Aorta (tissue), 5 donors: ENCODE data around the gene DNMT3A. TPM values are rescaled to one million over a fixed set of nuclear protein-coding genes. Genes with fewer than 3 reads are reported as not detected.

Experiments
- ATAC-seq: fragments of 200-7000 bp; cut with Tn5 transposase; one replicate; pipeline ENCODE4 v1.9.1; 2022; ENCODE audit warnings: moderate library complexity; ENCODE audit not compliant: low FRiP score
- DNase-seq, 2 donors: peaks; one replicate each; pipeline ENCODE4 v3.0.0-alpha.2; 2020
- H3K27ac ChIP-seq, 2 donors: one replicate each; pipeline ENCODE4 v1.5.1; 2013; ENCODE audit warnings: low read length in 2 of 2, mild to moderate bottlenecking in 2 of 2, moderate library complexity in 2 of 2, control low read depth in 1 of 2, inconsistent platforms in 1 of 2, low read depth in 1 of 2
- H3K27me3 ChIP-seq, 2 donors: one replicate each; pipeline ENCODE4 v1.6.1; 2013; ENCODE audit warnings: control low read depth in 1 of 2, low read length in 1 of 2, mild to moderate bottlenecking in 1 of 2, moderate library complexity in 1 of 2; ENCODE audit not compliant: insufficient read depth in 2 of 2, control insufficient read depth in 1 of 2
- H3K36me3 ChIP-seq, 2 donors: one replicate each; pipeline ENCODE4 v1.6.1; 2013; ENCODE audit warnings: control low read depth in 1 of 2, low read length in 1 of 2, mild to moderate bottlenecking in 1 of 2; ENCODE audit not compliant: insufficient read depth in 2 of 2, control insufficient read depth in 1 of 2
- H3K4me1 ChIP-seq, 2 donors: one replicate each; pipeline ENCODE4 v1.6.1; 2013; ENCODE audit warnings: low read length in 2 of 2, control low read depth in 1 of 2, mild to moderate bottlenecking in 1 of 2, moderate library complexity in 1 of 2; ENCODE audit not compliant: insufficient read depth in 2 of 2, control insufficient read depth in 1 of 2
- H3K4me3 ChIP-seq, 2 donors: one replicate each; pipeline ENCODE4 v1.5.1; 2013; ENCODE audit warnings: low read length in 2 of 2, control low read depth in 1 of 2, mild to moderate bottlenecking in 1 of 2
- H3K9me3 ChIP-seq: one replicate; pipeline ENCODE4 v1.6.1; 2013; ENCODE audit warnings: mild to moderate bottlenecking, low read length; ENCODE audit not compliant: control insufficient read depth
- WGBS, 2 donors: extraction: QIAGEN DNeasy Blood & Tissue Kit; methylation state at CpG; one replicate each; pipeline ENCODE4 v1.1.7; 2013; 5-methylcytosine and 5-hydroxymethylcytosine counted together
- intact Hi-C, 2 donors: fragments of 100-400 bp; cut with DNase I; formaldehyde crosslinking; loops; one replicate each; pipeline versions ENCODE4 v1.14.2 to v1.15.0; 2022
- polyA plus RNA-seq, 2 donors: library from polyadenylated mRNA; stranded (reverse); fragments of 200-250 nt; gene quantifications; one replicate each; pipeline ENCODE4 v1.2.3, GENCODE V29; 2013
- total RNA-seq, 2 donors: library from RNA; stranded (reverse); fragmentation: NEBNext Ultra II Directional; extraction: Animal tissue kit (Norgen Biotek cat#: 25700); gene quantifications; one replicate each; pipeline ENCODE4 v1.2.1, GENCODE V29; 2021
- donor health status: healthy with polysubstance abuse.
- donor health status: Bipolar disorder and iron deficiency.
- donor health status: DM: no; HTN: no; CAD: no.
- donor health status: DM: no; HTN: no; CAD: no.
- donor health status: DM: yes; HTN: yes; CAD: no.

DNMT3A gene
- total and polyA plus RNA-seq, 4 donors: 9.4 to 48.2 (median 22.0) TPM

- Histone ChIP-seq H3K4me1 (peaks cover 0 to 3% of the 10 kb centered on the region in 2 donors), H3K27me3 (no peaks in the 10 kb centered on the region), H3K9me3 (no peaks in the 10 kb centered on the region), H3K4me3 (no peak overlapping the region), H3K27ac (no peak overlapping the region), H3K36me3 (no peaks in the 10 kb centered on the region)
- 90 to 93% methylated on average over 15 of the region's 15 CpGs for WGBS, 2 donors
- intact Hi-C loops: no loop called here
- ATAC-seq (no peak), DNase-seq (no peak)
Observed at GRCh38 chr2:25304321-25304720, 37.4 kb downstream of the DNMT3A start.

GRCh38 chr2:25303633-25304236, 38.0 kb downstream of the DNMT3A start:
- H3K9me3 ChIP-seq: no peaks in the 10 kb centered on the region
- H3K27ac ChIP-seq: no peak overlapping the region
- no peak for ATAC-seq
- H3K27me3 ChIP-seq: no peaks in the 10 kb centered on the region
- DNase-seq: no peak
- intact Hi-C loops: no loop called here
- H3K4me1 ChIP-seq: peaks cover 0 to 3% of the 10 kb centered on the region in 2 donors
- no peak overlapping the region for H3K4me3 ChIP-seq
- no peaks in the 10 kb centered on the region for H3K36me3 ChIP-seq
- 82 to 91% methylated on average over 21 of the region's 21 CpGs for WGBS, 2 donors

- no peaks in the 10 kb centered on the region for H3K9me3 ChIP-seq
- H3K4me3 ChIP-seq: no peak overlapping the region
- peaks cover 0 to 3% of the 10 kb centered on the region in 2 donors for H3K4me1 ChIP-seq
- no peaks in the 10 kb centered on the region for H3K36me3 ChIP-seq
- no peak overlapping the region for H3K27ac ChIP-seq
- H3K27me3 ChIP-seq: no peaks in the 10 kb centered on the region
- intact Hi-C loops: no loop called here
- ATAC-seq (no peak), DNase-seq (no peak)
- WGBS, 2 donors: 86 to 87% methylated on average over 9 of the region's 9 CpGs
Observed at GRCh38 chr2:25302758-25303375, 38.9 kb downstream of the DNMT3A start.

GRCh38 chr2:25301453-25302352, 40.0 kb downstream of the DNMT3A start:
- Histone ChIP-seq H3K9me3 (no peaks in the 10 kb centered on the region), H3K4me1 (no peaks in the 10 kb centered on the region), H3K4me3 (no peak overlapping the region), H3K27ac (no peak overlapping the region), H3K36me3 (no peaks in the 10 kb centered on the region), H3K27me3 (no peaks in the 10 kb centered on the region)
- intact Hi-C loops: no loop called here
- WGBS, 2 donors: 64% methylated on average over 8 of the region's 8 CpGs
- no peak for ATAC-seq
- no peak for DNase-seq

- no peak overlapping the region for H3K27ac ChIP-seq
- H3K27me3 ChIP-seq: no peaks in the 10 kb centered on the region
- no peaks in the 10 kb centered on the region for H3K9me3 ChIP-seq
- DNase-seq (no peak), ATAC-seq (no peak)
- intact Hi-C loops: no loop called here
- WGBS, 2 donors: 88 to 91% methylated on average over 12 of the region's 12 CpGs
- no peaks in the 10 kb centered on the region for H3K4me1 ChIP-seq
- H3K36me3 ChIP-seq: no peaks in the 10 kb centered on the region
- no peak overlapping the region for H3K4me3 ChIP-seq
Observed at GRCh38 chr2:25300001-25300400, 41.7 kb downstream of the DNMT3A start.

- no peak for DNase-seq
- WGBS, 2 donors: 87 to 90% methylated on average over 7 of the region's 7 CpGs
- Histone ChIP-seq H3K27me3 (no peaks in the 10 kb centered on the region), H3K4me3 (no peak overlapping the region), H3K4me1 (no peaks in the 10 kb centered on the region), H3K27ac (no peak overlapping the region), H3K36me3 (no peaks in the 10 kb centered on the region), H3K9me3 (no peaks in the 10 kb centered on the region)
- intact Hi-C loops: loop anchor here in 1 of 2 donors (10.0 kb wide), 1 partner anchor 226 kb away; no protein-coding TSS in a partner anchor
- no peak for ATAC-seq
Observed at GRCh38 chr2:25298776-25299431, 42.8 kb downstream of the DNMT3A start.

- DNase-seq (no peak), ATAC-seq (no peak)
- Histone ChIP-seq H3K4me3 (no peak overlapping the region), H3K4me1 (no peaks in the 10 kb centered on the region), H3K27me3 (no peaks in the 10 kb centered on the region), H3K27ac (no peak overlapping the region), H3K9me3 (no peaks in the 10 kb centered on the region), H3K36me3 (no peaks in the 10 kb centered on the region)
- intact Hi-C loops: loop anchor here in 1 of 2 donors (10.0 kb wide), 1 partner anchor 227 kb away; no protein-coding TSS in a partner anchor
- 55 to 68% methylated on average over 7 of the region's 7 CpGs for WGBS, 2 donors
Observed at GRCh38 chr2:25297738-25298137, 44.0 kb downstream of the DNMT3A start.

- H3K9me3 ChIP-seq: no peaks in the 10 kb centered on the region
- H3K4me3 ChIP-seq: no peak overlapping the region
- DNase-seq (no peak), ATAC-seq (no peak)
- H3K27ac ChIP-seq: peak overlapping the region in 1 of 2 donors; percentile 74
- no peaks in the 10 kb centered on the region for H3K4me1 ChIP-seq
- H3K36me3 ChIP-seq: no peaks in the 10 kb centered on the region
- WGBS, 2 donors: 78 to 82% methylated on average over 7 of the region's 7 CpGs
- no peaks in the 10 kb centered on the region for H3K27me3 ChIP-seq
- intact Hi-C loops: loop anchor here in 1 of 2 donors (2.0 to 10.0 kb wide), 2 partner anchors 17 to 229 kb away; no protein-coding TSS in a partner anchor
Observed at GRCh38 chr2:25295621-25296020, 46.1 kb downstream of the DNMT3A start.
